NB4 (cell line): Measurements from ENCODE around the gene TSPAN15.
"Not testable (repeated sequence)": the region's sequence is repeated elsewhere in the genome, so short reads cannot be mapped to it uniquely, and the experiment has no call there.

Experiments used
- POLR2A ChIP-seq: IDR thresholded peaks from 2 replicates; pipeline ENCODE4 v1.6.1; 2011; ENCODE audit warnings: mild to moderate bottlenecking; ENCODE audit not compliant: insufficient read length; ENCODE audit errors: extremely low read depth
- TF ChIP-seq, protein P1 (sequence below): IDR thresholded peaks from one replicate; pipeline ENCODE4 v1.5.1; 2012; ENCODE audit warnings: low read depth, low read length

DNA sequence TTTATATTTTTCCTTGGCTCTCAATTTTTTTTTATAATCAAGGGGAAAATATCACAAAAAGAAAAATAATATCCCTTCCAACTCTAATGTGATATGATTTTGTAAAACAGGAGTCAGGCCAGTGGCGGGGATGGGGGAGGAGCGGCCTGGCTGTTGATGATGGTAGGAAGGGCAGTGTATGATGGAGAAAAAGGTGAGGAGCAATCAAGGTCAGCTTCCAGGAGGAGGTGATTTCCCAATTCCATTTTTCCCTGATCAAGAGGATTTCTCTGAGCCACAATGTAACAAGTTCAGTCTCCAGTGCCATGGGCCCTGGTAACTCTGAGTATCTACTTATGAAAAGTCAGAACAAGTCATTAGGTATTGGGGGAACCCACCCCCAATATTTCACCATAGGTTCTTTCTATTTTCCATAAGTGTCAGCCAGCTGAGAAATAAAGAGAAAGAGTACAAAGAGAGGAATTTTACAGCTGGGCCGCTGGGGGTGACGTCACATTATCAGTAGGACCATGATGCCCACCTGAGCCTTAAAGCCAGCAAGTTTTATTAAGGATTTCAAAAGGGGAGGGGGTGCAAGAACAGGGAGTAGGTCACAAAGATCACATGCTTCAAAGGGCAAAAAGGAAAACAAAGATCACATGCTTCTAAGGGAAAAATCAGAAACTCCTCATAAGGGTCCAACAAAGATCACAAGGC is 37.0 kb downstream of the TSPAN15 start:
- not testable (repeated sequence) for TF ChIP-seq POLR2A
- TF ChIP-seq, protein P1, sequence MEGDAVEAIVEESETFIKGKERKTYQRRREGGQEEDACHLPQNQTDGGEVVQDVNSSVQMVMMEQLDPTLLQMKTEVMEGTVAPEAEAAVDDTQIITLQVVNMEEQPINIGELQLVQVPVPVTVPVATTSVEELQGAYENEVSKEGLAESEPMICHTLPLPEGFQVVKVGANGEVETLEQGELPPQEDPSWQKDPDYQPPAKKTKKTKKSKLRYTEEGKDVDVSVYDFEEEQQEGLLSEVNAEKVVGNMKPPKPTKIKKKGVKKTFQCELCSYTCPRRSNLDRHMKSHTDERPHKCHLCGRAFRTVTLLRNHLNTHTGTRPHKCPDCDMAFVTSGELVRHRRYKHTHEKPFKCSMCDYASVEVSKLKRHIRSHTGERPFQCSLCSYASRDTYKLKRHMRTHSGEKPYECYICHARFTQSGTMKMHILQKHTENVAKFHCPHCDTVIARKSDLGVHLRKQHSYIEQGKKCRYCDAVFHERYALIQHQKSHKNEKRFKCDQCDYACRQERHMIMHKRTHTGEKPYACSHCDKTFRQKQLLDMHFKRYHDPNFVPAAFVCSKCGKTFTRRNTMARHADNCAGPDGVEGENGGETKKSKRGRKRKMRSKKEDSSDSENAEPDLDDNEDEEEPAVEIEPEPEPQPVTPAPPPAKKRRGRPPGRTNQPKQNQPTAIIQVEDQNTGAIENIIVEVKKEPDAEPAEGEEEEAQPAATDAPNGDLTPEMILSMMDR, result not testable (repeated sequence)
